Gastrocnemius medialis (tissue), 4 donors: ENCODE data around the gene BAIAP2L2. TPM values are rescaled to one million over a fixed set of nuclear protein-coding genes. Genes with fewer than 3 reads are reported as not detected.
"Not testable (repeated sequence)": the region's sequence is repeated elsewhere in the genome, so short reads cannot be mapped to it uniquely, and the experiment has no call there.

Experiments
- ATAC-seq, 2 donors: fragments of 150-250 bp; one replicate each; pipeline ENCODE4 v1.9.1; 2016
- DNase-seq, 2 donors: peaks; one replicate each; pipeline ENCODE4 v3.0.0-alpha.2; 2019
- H3K27ac ChIP-seq, 4 donors: fragments of 200-600 bp; sonication (generic); 1 replicate in 1 of 4; 2 replicates in 3 of 4; pipeline ENCODE4 v1.5.1; 2016 to 2018; ENCODE audit warnings: mild to moderate bottlenecking in 2 of 4, moderate library complexity in 1 of 4
- H3K27me3 ChIP-seq, 3 donors: fragments of 200-600 bp; sonication (generic) in 2 of 3; 1 replicate in 1 of 3; 2 replicates in 2 of 3; pipeline versions ENCODE4 v1.5.1 to v1.6.0; 2016 to 2019; ENCODE audit warnings: mild to moderate bottlenecking in 1 of 3, moderate library complexity in 1 of 3
- H3K36me3 ChIP-seq, 2 donors: fragments of 200-600 bp; sonication (generic) in 1 of 2; one replicate each; pipeline ENCODE4 v1.5.1; 2017 to 2018
- H3K4me1 ChIP-seq, 2 donors: fragments of 200-600 bp; sonication (generic) in 1 of 2; one replicate each; pipeline ENCODE4 v1.5.1; 2016 to 2017; ENCODE audit warnings: mild to moderate bottlenecking in 2 of 2
- H3K4me3 ChIP-seq, 4 donors: fragments of 200-600 bp; sonication (generic) in 3 of 4; 1 replicate in 1 of 4; 2 replicates in 3 of 4; pipeline ENCODE4 v1.5.1; 2016 to 2019; ENCODE audit warnings: mild to moderate bottlenecking in 2 of 4
- H3K9me3 ChIP-seq, 3 donors: fragments of 200-600 bp; sonication (generic) in 2 of 3; 1 replicate in 1 of 3; 2 replicates in 2 of 3; pipeline ENCODE4 v1.5.1; 2016 to 2019
- CTCF ChIP-seq, 5 experiments: fragments of 450-650 bp in 3 of 5; fragments of 200-600 bp in 2 of 5; sonication (generic) in 2 of 5; IDR thresholded peaks in 4 of 5; conservative IDR thresholded peaks in 1 of 5; 1 replicate in 4 of 5; 2 replicates in 1 of 5; pipeline ENCODE4 v1.5.1; 2016 to 2019; ENCODE audit warnings: antibody characterized with exemption in 5 of 5, mild to moderate bottlenecking in 3 of 5, moderate library complexity in 3 of 5
- POLR2A ChIP-seq, 2 donors: fragments of 450-650 bp; IDR thresholded peaks; one replicate each; pipeline ENCODE4 v1.6.1; 2017; ENCODE audit warnings: antibody characterized with exemption in 2 of 2, mild to moderate bottlenecking in 2 of 2, moderate library complexity in 2 of 2
- in situ Hi-C, 4 donors: fragments of 200-750 bp; cut with MboI; loops; one replicate each; pipeline versions ENCODE4 v1.15.0 to v1.8.0; 2017; ENCODE audit warnings: low sequenced_read_pairs in 4 of 4
- intact Hi-C: fragments of 100-400 bp; cut with DNase I; formaldehyde crosslinking; loops from one replicate; pipeline ENCODE4 v1.15.1; 2023; ENCODE audit warnings: low total_unique reads
- total RNA-seq, 4 donors: library from RNA; depleted of rRNA; stranded (reverse); fragments of >200 nt; gene quantifications; one replicate each; pipeline versions ENCODE4 v1.1.0 to v1.2.3, GENCODE V29; 2016

The BAIAP2L2 gene
- total RNA-seq, 4 donors from 2014 or later, result 0.16 to 1.7 (median 0.72) TPM; not detected in 1

DNA sequence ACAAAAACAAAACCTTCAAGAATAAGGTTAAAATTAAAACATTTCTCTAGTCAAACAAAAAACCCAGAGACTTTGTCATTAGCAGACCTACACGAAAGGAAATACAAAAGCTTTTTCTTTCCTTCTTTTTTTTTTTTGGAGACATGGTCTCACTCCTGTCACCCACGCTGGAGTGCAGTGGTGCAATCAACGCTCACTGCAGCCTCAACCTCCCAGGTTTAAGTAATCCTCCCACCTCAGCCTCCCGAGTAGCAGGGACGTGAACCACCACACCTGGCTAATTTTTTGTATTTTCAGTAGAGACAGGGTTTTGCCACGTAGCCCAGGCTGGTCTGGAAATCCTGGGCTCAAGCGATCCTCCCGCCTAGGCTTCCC is 40.6 kb upstream of the BAIAP2L2 start:
- Histone ChIP-seq H3K27me3 (no peaks in the 10 kb centered on the region), H3K27ac (no peak overlapping the region), H3K4me3 (no peak overlapping the region), H3K9me3 (no peaks in the 10 kb centered on the region), H3K36me3 (no peaks in the 10 kb centered on the region), H3K4me1 (peaks cover 0 to 2% of the 10 kb centered on the region in 2 donors)
- TF ChIP-seq CTCF (IDR thresholded peaks at IDR 0.05 in 4 of 5, conservative IDR thresholded peaks at IDR 0.05 in 1 of 5) (no peak), POLR2A (IDR thresholded peaks at IDR 0.05) (no peak)
- in situ Hi-C loops (no loop called here), intact Hi-C loops (no loop called here)
- ATAC-seq, result no peak
- DNase-seq, result no peak

- TF ChIP-seq CTCF (IDR thresholded peaks at IDR 0.05 in 4 of 5, conservative IDR thresholded peaks at IDR 0.05 in 1 of 5), result no peak
- Histone ChIP-seq H3K27me3 (no peaks in the 10 kb centered on the region), H3K9me3 (no peaks in the 10 kb centered on the region), H3K4me1 (no peaks in the 10 kb centered on the region), H3K4me3 (no peak overlapping the region), H3K36me3 (peaks cover 0 to 3% of the 10 kb centered on the region in 2 donors), H3K27ac (no peak overlapping the region)
- ATAC-seq, result no peak
- in situ Hi-C loops, result no loop called here
- DNase-seq, result no peak
- intact Hi-C loops, result no loop called here
These were observed 37.8 kb upstream of the BAIAP2L2 start for GRCh38 chr22:38148245-38148644.

- H3K4me1 ChIP-seq, H3K9me3 ChIP-seq, H3K27ac ChIP-seq, in situ Hi-C loops, H3K4me3 ChIP-seq, H3K36me3 ChIP-seq, H3K27me3 ChIP-seq, ATAC-seq, intact Hi-C loops, DNase-seq: not testable (repeated sequence)
These were observed 35.7 kb upstream of the BAIAP2L2 start for GRCh38 chr22:38146166-38146565.

DNA sequence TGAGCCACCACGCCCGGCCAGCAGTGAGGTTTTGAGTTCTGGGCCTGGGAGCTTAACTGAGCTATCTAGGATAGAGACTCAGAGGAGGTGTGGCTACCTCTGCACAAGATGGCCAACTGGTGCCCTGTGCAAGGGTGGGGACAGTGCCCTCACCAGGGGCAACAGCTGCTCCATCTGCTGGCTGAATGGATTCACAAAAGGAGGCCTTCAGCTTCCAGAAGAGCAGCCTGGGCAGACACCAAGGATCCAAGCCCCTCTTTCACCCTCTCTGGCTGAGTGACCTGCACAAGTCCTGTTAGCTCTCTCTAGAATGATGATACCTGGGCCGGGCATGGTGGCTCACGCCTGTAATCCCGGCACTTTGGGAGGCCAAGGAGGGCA is 33.5 kb upstream of the BAIAP2L2 start:
- intact Hi-C loops, result no loop called here
- no peaks in the 10 kb centered on the region for H3K27me3 ChIP-seq
- no peaks in the 10 kb centered on the region for H3K9me3 ChIP-seq
- H3K27ac ChIP-seq, result no peak overlapping the region
- TF ChIP-seq CTCF (IDR thresholded peaks at IDR 0.05 in 4 of 5, conservative IDR thresholded peaks at IDR 0.05 in 1 of 5) (no peak), POLR2A (IDR thresholded peaks at IDR 0.05) (no peak)
- DNase-seq (peak in 1 of 2 donors; percentile 10), ATAC-seq (no peak)
- H3K4me1 ChIP-seq, result no peaks in the 10 kb centered on the region
- H3K4me3 ChIP-seq, result no peak overlapping the region
- H3K36me3 ChIP-seq, result peaks cover 0 to 3% of the 10 kb centered on the region in 2 donors
- in situ Hi-C loops, result no loop called here

DNA sequence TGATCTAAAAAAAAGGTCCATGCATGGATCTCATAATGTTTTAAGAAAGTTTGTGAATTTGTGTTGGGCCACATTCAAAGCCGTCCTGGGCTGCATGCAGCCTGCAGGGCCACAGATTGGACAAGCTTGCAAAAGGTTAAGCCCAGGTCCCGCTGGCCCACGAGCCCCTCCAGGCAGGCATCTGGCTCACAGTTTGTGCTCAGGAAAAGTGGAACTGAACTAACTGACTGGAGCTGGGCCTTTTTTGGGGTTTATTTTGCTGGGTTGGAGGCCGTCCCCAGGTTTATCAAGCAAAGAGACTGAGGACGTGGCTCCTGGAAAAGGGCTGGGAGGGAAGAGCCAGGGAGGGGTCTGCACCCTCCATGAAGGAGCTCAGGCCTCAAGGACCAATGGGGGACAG is 32.1 kb upstream of the BAIAP2L2 start:
- in situ Hi-C loops (no loop called here), intact Hi-C loops (no loop called here)
- TF ChIP-seq CTCF (IDR thresholded peaks at IDR 0.05 in 4 of 5, conservative IDR thresholded peaks at IDR 0.05 in 1 of 5) (no peak), POLR2A (IDR thresholded peaks at IDR 0.05) (no peak)
- H3K4me3 ChIP-seq, result no peak overlapping the region
- no peaks in the 10 kb centered on the region for H3K9me3 ChIP-seq
- DNase-seq (no peak), ATAC-seq (no peak)
- no peaks in the 10 kb centered on the region for H3K4me1 ChIP-seq
- H3K27me3 ChIP-seq, result no peaks in the 10 kb centered on the region
- H3K36me3 ChIP-seq, result peaks cover 0 to 3% of the 10 kb centered on the region in 2 donors
- no peak overlapping the region for H3K27ac ChIP-seq
